OCI-M1 (cell line): ENCODE results near the gene SLC26A8.
"Not testable (repeated sequence)": the region's sequence is repeated elsewhere in the genome, so short reads cannot be mapped to it uniquely, and the experiment has no call there.

ENCODE experiments used
- DNase-seq: peaks from one replicate; lab custom pipeline; 2025; lab: John Stamatoyannopoulos, UW

SLC26A8 gene

DNA sequence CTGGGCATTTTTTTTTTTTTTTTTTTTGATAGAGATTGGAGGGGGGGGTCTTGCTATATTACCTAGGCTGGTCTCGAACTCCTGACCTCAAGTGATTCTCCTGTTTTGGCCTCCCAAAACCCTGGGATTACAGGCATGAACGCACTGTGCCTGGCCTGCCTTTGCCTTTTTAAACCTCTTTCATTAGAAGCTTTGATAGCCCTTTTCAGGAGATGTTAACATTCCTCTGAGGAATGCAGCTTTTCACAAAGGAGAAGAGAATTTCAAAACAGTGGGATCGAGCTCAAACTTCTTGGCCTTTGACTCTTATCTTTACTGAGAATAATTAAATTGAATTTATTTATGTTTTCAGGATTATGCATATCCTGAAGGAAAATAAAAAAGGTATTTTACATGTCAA, 31.3 kb downstream of the SLC26A8 start:
- no peak for DNase-seq

DNA sequence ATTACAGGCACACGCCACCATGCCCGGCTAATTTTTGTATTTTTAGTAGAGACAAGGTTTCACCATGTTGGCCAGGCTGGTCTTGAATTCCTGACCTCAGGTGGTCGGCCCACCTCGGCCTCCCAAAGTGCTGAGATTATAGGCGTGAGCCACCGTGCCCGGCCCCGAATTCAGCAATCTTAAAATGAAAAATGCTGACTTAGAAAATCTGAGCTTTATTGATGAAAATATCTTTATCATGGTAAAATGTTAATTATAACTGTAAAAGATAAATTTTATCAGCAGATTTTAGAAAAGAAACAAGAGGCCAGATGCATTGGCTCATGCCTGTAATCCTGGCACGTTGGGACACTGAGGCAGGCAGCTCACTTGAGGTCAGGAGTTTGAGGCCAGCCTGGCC, 36.4 kb downstream of the SLC26A8 start:
- DNase-seq: not testable (repeated sequence)

DNA sequence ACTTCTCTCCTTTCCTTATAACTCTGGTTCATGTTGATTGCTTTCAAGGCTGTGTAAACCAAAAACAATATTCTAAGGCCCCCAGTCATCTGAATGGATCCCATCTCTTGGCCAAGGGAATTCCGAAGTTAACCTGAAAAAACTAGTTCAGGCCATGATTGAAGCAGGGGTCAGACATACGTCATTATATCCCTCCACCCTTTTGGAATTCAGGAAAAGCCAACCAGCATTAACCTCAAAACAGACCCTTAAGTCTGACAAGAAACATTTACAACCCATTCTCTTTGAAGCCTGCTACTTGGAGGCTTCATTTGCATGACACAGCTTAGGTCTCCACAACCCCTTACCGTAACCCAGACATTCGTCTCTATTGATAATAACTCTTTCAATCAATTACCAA, 39.7 kb downstream of the SLC26A8 start:
- DNase-seq: no peak

GRCh38 chr6:35980991-35981645, 43.3 kb downstream of the SLC26A8 start:
- DNase-seq: no peak

- DNase-seq: not testable (repeated sequence)
Measured at GRCh38 chr6:35980126-35980525, 44.3 kb downstream of the SLC26A8 start.

DNA sequence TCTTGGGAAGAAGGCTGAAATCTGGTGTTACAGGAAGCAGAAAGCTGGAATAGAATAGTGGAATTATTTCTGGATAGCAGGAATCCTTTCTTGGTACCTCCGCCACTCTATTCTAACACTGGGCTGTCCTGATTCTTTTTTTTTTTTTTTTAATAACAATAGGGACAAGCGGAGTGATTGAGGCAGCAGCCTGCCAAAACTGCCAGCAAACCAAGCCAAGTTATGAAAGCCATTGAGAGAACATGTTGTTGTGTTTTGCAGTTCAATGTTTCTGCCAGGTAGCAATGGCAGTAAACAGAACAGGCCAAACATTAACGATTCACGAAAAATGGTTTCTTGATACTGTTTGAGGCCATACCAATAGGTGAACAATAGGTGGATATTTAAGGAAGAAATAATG, 47.1 kb downstream of the SLC26A8 start:
- no peak for DNase-seq

DNA sequence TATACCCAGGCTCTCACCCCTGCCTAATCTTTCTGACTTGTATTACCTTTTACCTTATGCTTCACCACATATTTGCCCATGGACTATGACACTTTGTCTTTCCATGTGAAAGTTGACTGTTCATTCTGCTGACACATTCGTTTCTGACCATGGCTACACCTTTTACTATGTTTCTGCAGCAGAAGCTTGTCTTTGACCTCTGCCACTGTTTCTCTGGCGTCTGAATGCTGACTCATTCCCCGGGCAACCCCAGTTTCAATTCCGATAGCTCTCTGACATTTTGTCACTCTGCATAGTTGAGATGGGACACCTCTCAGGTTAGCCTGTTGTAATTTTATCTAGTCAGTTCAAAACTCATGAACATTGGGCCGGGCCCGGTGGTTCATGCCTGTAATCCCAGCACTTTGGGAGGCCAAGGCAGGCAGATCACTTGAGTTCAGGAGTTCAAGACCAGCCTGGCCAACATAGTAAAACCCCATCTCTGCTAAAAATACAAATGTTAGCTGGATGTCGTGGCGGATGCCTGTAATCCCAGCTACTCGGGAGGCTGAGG, 50.7 kb downstream of the SLC26A8 start:
- DNase-seq: peak; percentile 26

- DNase-seq: no peak
Measured at GRCh38 chr6:35972471-35973367, 51.7 kb downstream of the SLC26A8 start.

- no peak for DNase-seq
Measured at GRCh38 chr6:35970181-35970580, 54.3 kb downstream of the SLC26A8 start.

GRCh38 chr6:35969646-35970045, 54.8 kb downstream of the SLC26A8 start:
- DNase-seq: no peak

DNA sequence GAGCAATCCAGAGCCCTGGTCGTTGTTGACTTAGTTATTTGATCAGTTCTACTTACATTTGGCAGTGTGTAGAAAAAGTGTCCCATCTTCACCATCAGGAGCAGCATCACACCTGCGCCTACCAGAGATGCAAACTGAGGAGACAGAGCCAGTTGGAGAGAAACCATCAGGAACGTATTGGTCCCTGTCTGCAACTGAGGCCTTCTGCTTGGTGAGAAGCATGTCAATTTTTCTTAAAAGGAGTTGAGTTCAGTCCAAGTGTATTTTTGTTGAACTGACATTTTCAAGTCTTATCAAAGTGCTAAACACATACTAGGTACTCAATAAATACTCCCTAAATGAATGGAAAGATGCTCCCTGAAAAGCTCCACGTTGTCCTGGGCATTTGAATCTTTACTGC, 55.6 kb downstream of the SLC26A8 start:
- DNase-seq: no peak

- no peak for DNase-seq
Measured at GRCh38 chr6:35967076-35967774, 57.2 kb downstream of the SLC26A8 start.

DNA sequence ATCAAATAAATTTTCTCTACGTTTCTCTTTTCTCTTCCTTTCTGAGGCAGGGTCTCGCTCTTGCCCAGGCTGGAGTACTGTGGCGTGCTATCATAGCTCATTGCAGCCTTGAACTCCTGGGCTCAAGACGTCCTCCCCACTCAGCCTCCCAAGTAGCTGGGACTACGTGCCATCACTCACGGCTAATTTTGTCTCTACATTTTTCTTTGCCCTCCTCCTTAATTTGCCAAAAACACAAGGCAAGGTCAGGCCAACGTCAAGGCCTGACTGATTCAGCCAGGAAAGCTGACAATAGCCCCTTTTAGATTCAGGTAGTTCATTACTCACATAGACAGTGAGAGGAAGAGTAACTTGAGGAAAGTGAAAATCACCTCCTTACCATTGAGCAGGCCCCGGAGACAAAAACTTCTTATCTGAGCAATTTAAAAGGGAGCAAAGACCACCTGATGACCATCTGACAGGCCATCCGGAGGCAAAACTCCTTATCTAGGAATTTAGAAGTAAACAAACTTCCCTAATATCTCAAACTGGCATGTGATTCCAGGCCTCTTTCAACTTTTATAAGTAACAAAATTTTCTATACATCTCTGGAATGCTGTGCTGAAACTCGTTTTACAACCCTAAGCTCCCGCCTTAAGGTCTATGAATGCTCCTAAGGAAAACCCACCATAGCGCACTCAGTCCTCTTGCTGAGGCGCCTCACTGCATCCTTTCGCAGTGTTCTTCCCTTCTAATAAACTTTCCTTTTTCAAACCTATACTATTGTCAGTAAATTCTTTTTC, 61.5 kb downstream of the SLC26A8 start:
- DNase-seq: no peak

GRCh38 chr6:35960187-35960586, 64.3 kb downstream of the SLC26A8 start:
- DNase-seq: no peak

- peak; percentile 29 for DNase-seq
Measured at GRCh38 chr6:35955970-35956369, 68.5 kb downstream of the SLC26A8 start.

DNA sequence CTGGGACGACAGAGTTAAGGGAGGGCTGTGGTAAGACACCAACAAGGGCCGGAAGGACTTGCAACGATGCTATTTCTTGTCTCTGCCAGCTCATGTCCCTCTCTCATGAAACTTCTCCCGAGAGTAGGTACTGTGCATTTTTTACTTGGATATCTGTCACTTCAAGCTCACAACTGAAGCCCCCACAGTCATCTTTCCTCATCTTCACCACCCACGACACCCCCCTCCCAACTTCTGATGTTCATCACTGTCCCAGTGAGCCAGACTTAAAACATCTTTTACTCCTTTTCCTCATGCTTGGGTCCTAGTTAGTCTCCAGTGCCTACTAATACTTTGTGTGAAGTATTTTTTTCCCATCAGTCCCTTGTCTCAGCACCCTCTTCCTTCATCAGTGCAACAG, 68.9 kb downstream of the SLC26A8 start:
- no peak for DNase-seq

GRCh38 chr6:35955071-35955470, 69.4 kb downstream of the SLC26A8 start:
- no peak for DNase-seq

- DNase-seq: no peak
Measured at GRCh38 chr6:35954333-35954732, 70.1 kb downstream of the SLC26A8 start.

DNA sequence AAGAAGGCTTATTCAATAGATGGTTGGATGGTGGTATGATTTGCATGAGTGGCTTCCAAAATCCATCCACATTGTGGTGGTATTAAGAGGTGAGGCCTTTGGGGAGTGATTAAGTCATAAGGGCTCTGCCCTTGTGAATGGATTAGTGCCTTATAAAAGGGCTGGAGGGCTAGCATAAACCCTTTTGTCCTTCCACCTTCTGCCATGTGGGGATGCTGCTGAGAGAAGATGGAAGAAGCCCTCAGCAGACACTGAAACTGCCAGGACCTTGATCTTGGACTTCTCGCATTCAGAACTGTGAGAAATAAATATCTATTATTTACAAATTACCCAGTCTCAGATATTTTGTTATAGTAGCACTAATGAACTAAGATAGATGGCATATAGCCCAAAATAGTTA, 75.7 kb downstream of the SLC26A8 start:
- peak; percentile 63 for DNase-seq

GRCh38 chr6:35945650-35946025, 78.8 kb downstream of the SLC26A8 start:
- DNase-seq: no peak

DNA sequence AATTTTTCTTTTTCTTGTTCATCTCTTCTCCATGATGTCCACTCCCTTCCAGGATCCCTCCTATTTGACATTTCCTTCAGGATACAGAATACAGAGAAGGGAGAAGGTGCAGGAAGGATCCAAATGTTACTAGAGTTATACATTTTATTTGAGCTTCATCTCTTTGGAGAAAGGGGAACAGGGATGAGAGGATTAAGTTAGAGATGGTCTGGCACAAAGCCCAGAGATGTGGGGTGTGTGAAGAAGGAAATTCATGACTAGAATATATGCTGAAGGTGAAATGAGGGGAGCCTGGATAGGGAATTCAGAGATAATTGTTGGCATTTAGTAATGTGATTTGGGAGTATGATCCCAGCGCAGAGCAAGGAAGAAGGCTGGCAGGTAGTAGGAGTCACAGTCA, 81.1 kb downstream of the SLC26A8 start:
- no peak for DNase-seq

DNA sequence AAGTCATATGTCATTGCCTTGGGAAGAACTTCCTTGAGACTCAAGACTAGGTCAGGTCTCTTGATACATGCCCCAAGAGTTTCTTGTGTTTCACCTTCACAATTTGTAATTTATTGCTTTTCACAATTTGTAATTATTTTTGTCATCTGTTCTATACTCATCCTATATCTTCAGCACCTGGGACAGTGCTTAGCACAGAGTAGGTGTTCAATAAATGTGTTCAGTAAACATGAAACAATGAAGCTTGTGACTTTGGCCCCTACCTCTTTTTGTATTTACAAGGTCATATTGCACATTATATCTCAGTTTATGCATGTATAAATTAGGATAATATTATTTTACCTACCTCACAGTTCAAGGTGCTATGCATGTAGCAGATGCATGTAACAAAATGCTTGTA, 82.1 kb downstream of the SLC26A8 start:
- DNase-seq: no peak
